Endothelial cell (in vitro differentiated cells): ENCODE measurements around the gene VAC14. TPM values are rescaled to one million over a fixed set of nuclear protein-coding genes. Genes with fewer than 3 reads are reported as not detected.

ENCODE experiments used
- DNase-seq: peaks from one replicate; pipeline ENCODE4 v3.0.0; 2021; ENCODE audit warnings: low spot score
- H3K27ac Mint-ChIP-seq: one replicate; pipeline ENCODE4 v1.8.0; 2021; ENCODE audit warnings: mixed read lengths, inconsistent platforms; ENCODE audit not compliant: unreplicated experiment
- H3K27me3 Mint-ChIP-seq: one replicate; pipeline ENCODE4 v1.8.0; 2021; ENCODE audit warnings: mild to moderate bottlenecking, moderate library complexity, mixed read lengths, inconsistent platforms; ENCODE audit not compliant: unreplicated experiment
- H3K36me3 Mint-ChIP-seq: one replicate; pipeline ENCODE4 v1.8.0; 2021; ENCODE audit warnings: mild to moderate bottlenecking, low read depth, mixed read lengths, inconsistent platforms; ENCODE audit not compliant: unreplicated experiment
- H3K4me1 Mint-ChIP-seq: one replicate; pipeline ENCODE4 v1.8.0; 2021; ENCODE audit warnings: mild to moderate bottlenecking, mixed read lengths, inconsistent platforms; ENCODE audit not compliant: unreplicated experiment
- H3K4me3 Mint-ChIP-seq: one replicate; pipeline ENCODE4 v1.8.0; 2021; ENCODE audit warnings: mild to moderate bottlenecking, mixed read lengths, inconsistent platforms; ENCODE audit not compliant: unreplicated experiment
- H3K9me3 Mint-ChIP-seq: one replicate; pipeline ENCODE4 v1.8.0; 2021; ENCODE audit warnings: mixed read lengths, inconsistent platforms; ENCODE audit not compliant: unreplicated experiment
- CTCF ChIP-seq: fragments of 200-600 bp; sonication (generic); IDR thresholded peaks from one replicate; pipeline ENCODE4 v1.5.0; 2021; ENCODE audit warnings: antibody characterized with exemption; ENCODE audit not compliant: unreplicated experiment
- total RNA-seq: library from RNA; stranded (reverse); fragmentation: NEBNext Ultra II Directional; extraction: Animal tissue kit (Norgen Biotek cat#: 25700); gene quantifications from one replicate; pipeline ENCODE4 v1.2.1, GENCODE V29; 2021; ENCODE audit not compliant: unreplicated experiment

The VAC14 gene
- total RNA-seq, 1 donor from 2014 or later = 35.6 TPM

- peak overlapping the region; percentile 75 for H3K27ac Mint-ChIP-seq
- peaks cover 21% of the 10 kb centered on the region for H3K27me3 Mint-ChIP-seq
- DNase-seq = no peak
- H3K4me1 Mint-ChIP-seq = peaks cover 37% of the 10 kb centered on the region
- peak overlapping the region; percentile 73 for H3K4me3 Mint-ChIP-seq
- H3K36me3 Mint-ChIP-seq = no peaks in the 10 kb centered on the region
- TF ChIP-seq CTCF = no peak
- H3K9me3 Mint-ChIP-seq = no peaks in the 10 kb centered on the region
Measured at GRCh38 chr16:70687102-70687511, 113.9 kb downstream of the VAC14 start.

GRCh38 chr16:70686376-70687101 lies 114.4 kb downstream of the VAC14 start:
- TF ChIP-seq CTCF = no peak
- no peaks in the 10 kb centered on the region for H3K36me3 Mint-ChIP-seq
- H3K4me3 Mint-ChIP-seq = peak overlapping the region; percentile 89
- H3K4me1 Mint-ChIP-seq = peaks cover 37% of the 10 kb centered on the region
- H3K27ac Mint-ChIP-seq = no peak overlapping the region
- H3K9me3 Mint-ChIP-seq = no peaks in the 10 kb centered on the region
- DNase-seq = no peak
- peaks cover 20% of the 10 kb centered on the region for H3K27me3 Mint-ChIP-seq

- Mint-ChIP-seq H3K36me3 (no peaks in the 10 kb centered on the region), H3K9me3 (no peaks in the 10 kb centered on the region), H3K4me3 (peak within 1 kb of the TSS; percentile 91), H3K27me3 (peaks cover 19% of the 10 kb centered on the region), H3K4me1 (peaks cover 39% of the 10 kb centered on the region), H3K27ac (no peak within 1 kb of the TSS)
- no peak for TF ChIP-seq CTCF
- peak; percentile 78 for DNase-seq
Measured at GRCh38 chr16:70685938-70686375, 115.0 kb downstream of the VAC14 start, which contains the start of gene MTSS2. MTSS2 (minus strand) TSS chr16:70686053; CDS start chr16:70685791, 262 bp downstream.

- peak overlapping the region; percentile 91 for H3K4me3 Mint-ChIP-seq
- H3K27me3 Mint-ChIP-seq = peaks cover 17% of the 10 kb centered on the region
- no peaks in the 10 kb centered on the region for H3K36me3 Mint-ChIP-seq
- DNase-seq = peak; percentile 48
- H3K4me1 Mint-ChIP-seq = peaks cover 37% of the 10 kb centered on the region
- TF ChIP-seq CTCF = no peak
- no peak overlapping the region for H3K27ac Mint-ChIP-seq
- no peaks in the 10 kb centered on the region for H3K9me3 Mint-ChIP-seq
Measured at GRCh38 chr16:70685061-70685937, 115.7 kb downstream of the VAC14 start.
